ENCODE measurements around the gene DNAI2.
A peak's percentile ranks its signal among the peaks of the same experiment; 100 is the strongest.
"Not testable (repeated sequence)": the region's sequence is repeated elsewhere in the genome, so short reads cannot be mapped to it uniquely, and the experiment has no call there.

DNAI2 gene

GRCh38 chr17:74281799-74282198 is 7.8 kb downstream of the DNAI2 start:
- Histone ChIP-seq H3K9me3 (ENCODE audit: control insufficient read depth, insufficient read depth, low read depth, low read length) (no peaks in the 10 kb centered on the region), H3K27ac (ENCODE audit: extremely low read depth, low read depth, low read length) (no peak overlapping the region), H3K4me1 (ENCODE audit: control insufficient read depth, insufficient read depth, low read length) (0 out of 2 replicates have a peak, but pooled peaks cover 2% of the 10 kb centered on the region), H3K36me3 (ENCODE audit: control insufficient read depth in 2 of 2, insufficient read depth in 1 of 2, low read length in 2 of 2) (no peaks in the 10 kb centered on the region), H3K4me3 (ENCODE audit: low read depth, low read length) (no peak overlapping the region)
- TF ChIP-seq KLF1 (tag by site-specific recombination; IDR thresholded peaks at IDR 0.05) = no peak
- no peak for TF ChIP-seq ZNF24 (tag by site-specific recombination; IDR thresholded peaks at IDR 0.05)
- TF ChIP-seq ZNF830 (tag by site-specific recombination; IDR thresholded peaks at IDR 0.05; ENCODE audit: low read depth) = no peak
- TF ChIP-seq, protein P1, sequence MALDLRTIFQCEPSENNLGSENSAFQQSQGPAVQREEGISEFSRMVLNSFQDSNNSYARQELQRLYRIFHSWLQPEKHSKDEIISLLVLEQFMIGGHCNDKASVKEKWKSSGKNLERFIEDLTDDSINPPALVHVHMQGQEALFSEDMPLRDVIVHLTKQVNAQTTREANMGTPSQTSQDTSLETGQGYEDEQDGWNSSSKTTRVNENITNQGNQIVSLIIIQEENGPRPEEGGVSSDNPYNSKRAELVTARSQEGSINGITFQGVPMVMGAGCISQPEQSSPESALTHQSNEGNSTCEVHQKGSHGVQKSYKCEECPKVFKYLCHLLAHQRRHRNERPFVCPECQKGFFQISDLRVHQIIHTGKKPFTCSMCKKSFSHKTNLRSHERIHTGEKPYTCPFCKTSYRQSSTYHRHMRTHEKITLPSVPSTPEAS (tag by site-specific recombination; IDR thresholded peaks at IDR 0.05) = no peak
- no peak for TF ChIP-seq HIC1 (tag by site-specific recombination; IDR thresholded peaks at IDR 0.05)
- TF ChIP-seq ZBTB1 (tag by site-specific recombination; IDR thresholded peaks at IDR 0.05) = no peak
- TF ChIP-seq SETDB1 (IDR thresholded peaks at IDR 0.05; ENCODE audit: insufficient read length, low read length) = no peak
- no peak for TF ChIP-seq GFI1B (tag by site-specific recombination; IDR thresholded peaks at IDR 0.05)
- no peak for TF ChIP-seq ZNF211 (tag by site-specific recombination; IDR thresholded peaks at IDR 0.05; ENCODE audit: low read depth)
- no peak for TF ChIP-seq ZNF214 (tag by site-specific recombination; IDR thresholded peaks at IDR 0.05; ENCODE audit: borderline replicate concordance)
- no peak for TF ChIP-seq ZSCAN5A (tag by site-specific recombination; IDR thresholded peaks at IDR 0.05)
- no peak for TF ChIP-seq ZBTB7A (tag by site-specific recombination; IDR thresholded peaks at IDR 0.05; ENCODE audit: low read depth)
- TF ChIP-seq ZNF621 (tag by site-specific recombination; IDR thresholded peaks at IDR 0.05) = no peak
- no peak for TF ChIP-seq ZNF223 (tag by site-specific recombination; IDR thresholded peaks at IDR 0.05)
- TF ChIP-seq ZNF596 (tag by site-specific recombination; IDR thresholded peaks at IDR 0.05) = no peak
- ChIA-PET CTCF (interaction anchor here (0.6 to 8.8 kb wide), 10 partner anchors 7 to 1721 kb away, joined by 3 to 108 read pairs (median 3); partner anchors contain the start of genes DNAI2 and TTYH2), POLR2A (interaction anchor here (0.6 to 0.7 kb wide), 2 partner anchors 41 to 985 kb away, joined by 3 read pairs; no protein-coding TSS in a partner anchor)

DNA sequence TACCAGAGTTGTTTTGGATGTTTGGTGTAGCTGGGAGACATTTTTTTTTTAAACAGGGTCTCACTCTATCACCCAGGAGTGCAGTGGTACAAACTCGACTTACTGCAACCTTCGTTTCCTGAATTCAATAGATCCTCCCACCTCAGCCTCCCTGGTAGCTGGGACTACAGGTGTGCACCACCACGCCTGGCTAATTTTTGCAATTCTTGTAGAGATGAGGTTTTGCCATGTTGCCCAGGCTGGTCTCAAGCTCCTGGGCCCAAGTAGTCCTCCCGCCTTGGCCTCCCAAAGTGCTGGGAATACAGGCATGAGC is 8.2 kb downstream of the DNAI2 start:
- H3K27ac ChIP-seq (ENCODE audit: extremely low read depth, low read depth, low read length) = not testable (repeated sequence)
- CTCF ChIA-PET = interaction anchor here (0.6 to 8.8 kb wide), 10 partner anchors 8 to 1721 kb away, joined by 3 to 108 read pairs (median 3); partner anchors contain the start of genes DNAI2 and TTYH2

GRCh38 chr17:74282587-74283370 is 8.7 kb downstream of the DNAI2 start:
- Histone ChIP-seq H3K27ac (ENCODE audit: extremely low read depth, low read depth, low read length) (no peak overlapping the region), H3K4me1 (ENCODE audit: control insufficient read depth, insufficient read depth, low read length) (0 out of 2 replicates have a peak, but pooled peaks cover 2% of the 10 kb centered on the region), H3K36me3 (ENCODE audit: control insufficient read depth in 2 of 2, insufficient read depth in 1 of 2, low read length in 2 of 2) (no peaks in the 10 kb centered on the region), H3K9me3 (ENCODE audit: control insufficient read depth, insufficient read depth, low read depth, low read length) (no peaks in the 10 kb centered on the region), H3K4me3 (ENCODE audit: low read depth, low read length) (no peak overlapping the region)
- CTCF ChIA-PET = interaction anchor here (0.6 to 8.8 kb wide), 12 partner anchors 7 to 565 kb away, joined by 3 to 108 read pairs (median 4); partner anchors contain the start of genes DNAI2 and TTYH2
- POLR2A ChIA-PET = interaction anchor here (0.7 kb wide), 1 partner anchor 42 kb away, joined by 3 read pairs; no protein-coding TSS in a partner anchor
- TF ChIP-seq ZNF792 (tag by site-specific recombination; IDR thresholded peaks at IDR 0.05) = no peak
- TF ChIP-seq KLF1 (tag by site-specific recombination; IDR thresholded peaks at IDR 0.05) = peak; percentile 74
- TF ChIP-seq GLI2 (tag by site-specific recombination; IDR thresholded peaks at IDR 0.05; ENCODE audit: borderline replicate concordance, low read depth) = no peak
- TF ChIP-seq FEZF1 (tag by site-specific recombination; IDR thresholded peaks at IDR 0.05) = no peak
- no peak for TF ChIP-seq ZNF626 (tag by site-specific recombination; IDR thresholded peaks at IDR 0.05)
- TF ChIP-seq PRDM1 (tag by site-specific recombination; IDR thresholded peaks at IDR 0.05) = no peak
- TF ChIP-seq ZFHX2 (tag by site-specific recombination; conservative IDR thresholded peaks at IDR 0.05) = peak; percentile 65
- 0 out of 2 replicates have a peak, but pooled peaks have one; percentile 65 for TF ChIP-seq KLF17 (tag by site-specific recombination; IDR thresholded peaks at IDR 0.05)
- TF ChIP-seq ZNF394 (tag by site-specific recombination; IDR thresholded peaks at IDR 0.05; ENCODE audit: borderline replicate concordance) = peak; percentile 51; the same call in 1 of the 2 replicates
- no peak for TF ChIP-seq ZNF175 (tag by site-specific recombination; IDR thresholded peaks at IDR 0.05)
- TF ChIP-seq BCL11B (tag by site-specific recombination; IDR thresholded peaks at IDR 0.05; ENCODE audit: low read depth) = no peak

More for the DNA sequence above, 8.2 kb downstream of the DNAI2 start:
- not testable (repeated sequence) for H3K36me3 ChIP-seq (ENCODE audit: control insufficient read depth in 2 of 2, insufficient read depth in 1 of 2, low read length in 2 of 2); H3K4me1 ChIP-seq (ENCODE audit: control insufficient read depth, insufficient read depth, low read length); H3K9me3 ChIP-seq (ENCODE audit: control insufficient read depth, insufficient read depth, low read depth, low read length); H3K4me3 ChIP-seq (ENCODE audit: low read depth, low read length)
- POLR2A ChIA-PET = interaction anchor here (0.7 kb wide), 1 partner anchor 41 kb away, joined by 3 read pairs; no protein-coding TSS in a partner anchor
